GM18951 (cell line): Measurements from ENCODE around the gene CNMD.
"Not testable (repeated sequence)": the region's sequence is repeated elsewhere in the genome, so short reads cannot be mapped to it uniquely, and the experiment has no call there.

Experiments
- POLR2A ChIP-seq: IDR thresholded peaks from 4 replicates; pipeline ENCODE4 v1.6.1; 2011; ENCODE audit warnings: mild to moderate bottlenecking; ENCODE audit not compliant: insufficient read length, insufficient read depth; ENCODE audit errors: extremely low read depth
- in situ Hi-C: fragments of 300-500 bp; cut with MboI; formaldehyde crosslinking; loops from one replicate; pipeline ENCODE4 v1.12.0; 2022; ENCODE audit warnings: low sequenced_read_pairs, mixed read lengths, inconsistent platforms; ENCODE audit not compliant: unreplicated experiment

CNMD gene

DNA sequence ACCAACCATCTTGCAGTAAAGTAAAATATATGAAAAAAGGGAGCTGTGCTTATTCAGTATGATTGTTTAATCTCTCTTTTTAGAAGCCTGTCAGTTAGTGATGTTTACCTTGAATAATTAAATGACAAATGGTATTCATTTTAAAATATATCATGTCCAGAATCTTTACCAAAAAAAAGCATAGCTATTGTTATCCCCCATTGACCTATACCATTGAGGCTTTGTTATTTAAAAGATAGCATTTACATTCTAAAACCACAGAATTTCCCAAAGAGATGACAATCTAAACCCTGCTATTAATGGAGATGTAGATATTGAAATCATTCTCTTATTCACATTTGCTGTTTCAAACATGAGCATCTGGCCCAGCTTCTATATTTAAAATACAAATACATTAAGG is 2.2 kb downstream of the CNMD start:
- in situ Hi-C loops: no loop called here
- no peak for TF ChIP-seq POLR2A

DNA sequence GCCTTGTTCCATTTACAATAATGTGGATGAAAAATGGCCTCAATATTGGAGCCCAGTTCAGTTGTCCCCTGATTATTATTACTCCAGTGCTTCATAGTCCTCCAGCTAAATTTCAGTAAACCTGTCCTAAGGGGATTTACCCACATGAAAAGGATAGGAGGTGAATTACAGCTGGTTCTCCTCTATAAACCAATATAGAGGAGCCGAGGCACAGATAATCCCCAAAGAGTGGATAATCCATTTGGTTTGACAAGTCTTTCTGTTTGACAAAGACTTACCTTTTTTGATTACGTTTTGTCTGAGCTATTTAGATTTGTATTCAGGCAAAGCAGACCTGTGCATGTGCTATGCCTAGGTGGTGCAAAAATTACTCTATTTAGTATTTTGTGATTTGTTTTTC is 2.7 kb downstream of the CNMD start:
- in situ Hi-C loops: no loop called here
- no peak for TF ChIP-seq POLR2A

DNA sequence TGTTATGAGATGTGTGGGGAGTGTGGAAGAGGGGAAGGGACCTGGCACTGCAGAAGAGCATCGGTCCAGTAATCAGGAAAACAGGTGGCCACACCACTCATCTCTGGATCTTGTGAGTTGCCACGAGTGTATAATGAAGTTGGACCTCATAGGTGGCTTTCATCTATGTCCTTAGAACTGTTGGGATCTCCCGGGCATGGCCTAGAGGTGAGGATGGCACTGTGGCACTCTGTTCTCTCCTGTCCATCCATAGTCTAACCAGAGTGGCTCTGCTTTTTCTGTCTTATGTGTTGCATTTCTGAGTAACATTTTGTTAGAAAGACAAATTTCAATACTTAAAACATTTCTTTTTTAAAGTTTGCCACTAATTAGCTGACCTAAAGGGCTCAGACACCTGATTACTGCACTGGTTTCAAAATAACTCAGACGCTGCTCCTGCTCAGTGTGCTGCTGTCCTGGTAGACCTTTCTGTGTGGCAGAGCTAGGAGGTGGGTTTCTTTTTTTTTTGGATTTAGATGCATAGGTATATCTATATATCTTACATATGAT is 5.5 kb downstream of the CNMD start:
- in situ Hi-C loops: no loop called here
- no peak for TF ChIP-seq POLR2A

DNA sequence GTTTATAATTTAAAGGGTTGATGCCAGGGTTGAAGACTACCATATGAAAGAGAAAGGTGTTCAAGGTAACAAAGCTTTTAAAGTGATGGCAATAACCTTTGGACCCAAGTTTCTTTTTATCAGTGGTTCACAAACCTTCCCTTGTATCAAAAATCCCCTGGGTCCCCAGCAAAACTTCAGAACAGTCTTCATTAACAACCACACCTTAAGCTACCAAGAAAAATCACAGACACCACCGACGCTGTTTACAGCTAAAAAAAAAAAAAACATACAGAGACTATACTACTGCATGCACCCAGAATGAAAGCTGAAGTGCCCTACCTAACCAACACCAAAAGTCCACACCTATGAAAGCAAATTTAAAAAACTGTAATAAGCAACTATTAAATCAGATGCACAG is 13.4 kb downstream of the CNMD start:
- TF ChIP-seq POLR2A: no peak
- in situ Hi-C loops: no loop called here

DNA sequence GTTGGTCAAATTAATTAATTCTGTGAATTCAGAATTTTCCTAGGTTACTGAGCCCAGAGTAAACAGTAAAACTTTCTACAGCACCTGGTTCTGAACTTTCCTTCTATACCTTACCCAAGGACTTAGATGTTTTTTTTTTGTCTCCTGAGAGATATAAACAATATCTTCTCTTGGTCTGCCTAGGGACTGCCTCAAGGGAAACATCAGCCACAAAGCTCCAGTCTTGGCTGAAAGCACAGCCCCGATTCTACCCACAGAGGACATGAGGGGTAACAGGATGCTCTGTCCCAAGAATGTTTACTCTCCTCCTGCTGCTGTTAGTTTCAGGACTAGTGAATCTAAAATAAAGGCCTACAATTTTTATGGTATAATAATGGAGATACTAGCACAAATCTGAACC is 14.3 kb downstream of the CNMD start:
- TF ChIP-seq POLR2A: no peak
- in situ Hi-C loops: no loop called here

DNA sequence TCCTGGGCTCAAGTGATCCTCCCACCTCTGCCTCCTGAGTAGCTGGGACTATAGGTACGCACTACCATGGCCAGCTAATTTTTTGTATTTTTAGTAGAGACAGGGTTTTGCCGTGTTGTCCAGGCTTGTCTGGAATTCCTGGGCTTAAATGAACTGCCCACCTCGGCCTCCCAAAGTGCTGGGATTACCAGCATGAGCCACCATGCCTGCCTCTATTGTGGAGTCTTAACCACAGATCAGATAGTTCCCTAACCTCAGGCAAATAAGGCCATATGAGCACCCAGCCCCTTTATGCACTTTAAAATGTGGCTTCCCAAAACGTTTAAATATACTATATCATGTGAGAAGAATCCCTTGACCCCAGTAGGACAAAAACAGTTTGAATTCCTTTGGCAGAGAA is 16.4 kb downstream of the CNMD start:
- in situ Hi-C loops: no loop called here
- TF ChIP-seq POLR2A: no peak

DNA sequence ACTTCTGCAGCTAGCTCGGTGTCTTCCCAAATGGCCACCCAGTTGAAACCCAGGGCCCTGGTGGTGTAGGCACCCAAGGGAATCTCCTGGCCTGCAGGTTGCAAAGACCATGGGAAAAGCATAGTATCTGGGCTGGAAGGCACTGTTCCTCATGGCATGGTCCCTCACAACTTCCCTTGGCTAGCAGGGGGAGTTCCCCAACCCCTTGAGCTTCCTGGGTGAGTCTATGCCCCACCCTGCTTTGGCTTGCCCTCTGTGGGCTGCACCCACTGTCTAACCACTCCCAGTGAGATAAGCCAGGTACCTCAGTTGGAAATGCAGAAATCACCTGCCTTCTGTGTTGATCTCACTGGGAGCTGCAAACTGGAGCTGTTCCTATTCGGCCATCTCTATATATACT is 18.3 kb downstream of the CNMD start:
- in situ Hi-C loops: not testable (repeated sequence)

DNA sequence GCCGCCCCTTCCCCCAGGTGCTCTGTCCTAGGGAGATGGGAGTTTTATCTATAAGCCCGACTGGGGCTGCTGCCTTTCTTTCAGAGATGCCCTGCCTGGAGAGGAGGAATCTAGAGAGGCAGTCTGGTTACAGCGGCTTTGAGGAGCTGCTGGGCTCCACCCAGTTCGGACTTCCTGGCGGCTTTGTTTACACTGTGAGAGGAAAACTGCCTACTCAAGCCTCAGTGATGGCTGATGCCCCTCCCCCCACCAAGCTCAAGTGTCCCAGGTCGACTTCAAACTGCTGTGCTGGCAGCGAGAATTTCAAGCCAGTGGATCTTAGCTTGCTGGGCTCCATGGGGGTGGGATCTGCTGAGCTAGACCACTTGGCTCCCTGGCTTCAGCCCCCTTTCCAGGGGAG is 18.7 kb downstream of the CNMD start:
- in situ Hi-C loops: not testable (repeated sequence)

DNA sequence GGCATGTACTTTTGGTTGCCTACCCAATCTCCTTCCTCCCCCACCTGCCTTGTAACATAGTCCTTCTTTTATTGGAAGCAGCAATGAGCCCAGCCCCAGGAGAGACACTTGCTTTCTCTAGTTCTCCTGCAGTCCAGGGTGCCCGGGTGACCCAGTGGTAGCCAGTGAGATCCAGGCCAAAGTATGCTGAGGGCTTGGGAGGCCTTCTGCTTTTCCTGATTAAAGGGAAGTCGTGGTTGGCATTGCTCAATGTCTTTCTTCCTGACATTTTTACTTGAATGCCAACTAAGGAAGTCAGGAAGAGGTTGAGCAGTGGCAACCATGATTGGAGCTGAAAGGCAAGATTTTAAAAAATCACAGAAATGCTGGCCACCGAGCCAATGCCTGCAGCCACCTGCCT is 25.7 kb downstream of the CNMD start:
- in situ Hi-C loops: no loop called here
- TF ChIP-seq POLR2A: no peak

DNA sequence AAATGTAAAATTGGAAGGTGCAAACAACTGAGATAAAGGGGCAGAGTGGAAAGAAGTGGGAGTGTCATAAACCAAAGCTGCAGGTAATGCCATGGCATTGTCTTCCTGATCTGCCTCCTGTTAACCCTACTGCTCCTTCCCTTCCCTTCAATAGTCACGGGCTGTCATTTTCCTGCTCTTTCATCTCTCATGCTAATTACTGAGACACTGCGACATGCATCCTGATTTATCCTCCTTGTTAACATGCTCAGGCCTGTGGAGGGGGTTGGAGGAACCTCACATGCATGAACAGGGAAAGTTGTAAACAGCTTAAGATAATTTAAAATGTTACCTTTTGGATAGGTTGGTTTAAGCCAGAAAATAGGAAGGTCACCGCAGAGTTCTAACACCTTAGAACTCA is 27.2 kb downstream of the CNMD start:
- in situ Hi-C loops: no loop called here
- TF ChIP-seq POLR2A: no peak

DNA sequence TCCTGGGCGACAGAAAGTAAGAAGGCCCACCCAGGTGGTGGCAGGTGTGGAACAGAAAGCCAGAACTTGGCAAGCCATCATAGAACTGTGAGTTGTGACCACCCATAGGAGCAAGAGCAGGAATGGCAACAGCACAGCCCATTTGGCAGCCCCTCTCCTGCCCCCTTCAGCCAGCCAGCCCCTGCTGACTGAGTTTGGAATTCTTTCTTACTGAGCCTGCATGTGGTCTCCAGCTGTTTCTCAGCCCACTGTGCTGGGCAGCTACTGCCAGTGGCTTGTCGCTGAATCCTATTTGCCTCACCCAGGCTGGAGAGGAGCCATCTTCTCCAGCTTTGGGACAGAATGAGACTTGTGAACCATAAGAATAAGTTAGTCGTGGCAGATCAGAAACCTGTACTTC is 28.3 kb downstream of the CNMD start:
- in situ Hi-C loops: no loop called here
- TF ChIP-seq POLR2A: no peak

DNA sequence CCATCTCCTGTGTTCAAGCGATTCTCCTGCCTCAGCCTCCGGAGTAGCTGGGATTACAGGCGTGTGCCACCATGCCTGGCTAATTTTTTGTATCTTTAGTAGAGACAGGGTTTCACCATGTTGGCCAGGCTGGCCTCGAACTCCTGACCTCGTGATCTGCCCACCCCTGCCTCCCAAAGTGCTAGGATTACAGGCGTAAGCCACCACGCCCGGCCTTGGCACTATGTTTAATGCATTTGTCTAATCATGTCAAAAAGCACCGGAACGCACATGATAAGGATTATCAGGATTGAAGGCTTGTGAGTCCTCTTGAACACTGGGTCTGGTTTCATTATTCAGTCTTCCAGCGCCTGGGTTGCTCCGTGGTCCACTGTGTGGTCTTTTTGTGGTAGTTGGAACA is 31.4 kb downstream of the CNMD start:
- in situ Hi-C loops: not testable (repeated sequence)

DNA sequence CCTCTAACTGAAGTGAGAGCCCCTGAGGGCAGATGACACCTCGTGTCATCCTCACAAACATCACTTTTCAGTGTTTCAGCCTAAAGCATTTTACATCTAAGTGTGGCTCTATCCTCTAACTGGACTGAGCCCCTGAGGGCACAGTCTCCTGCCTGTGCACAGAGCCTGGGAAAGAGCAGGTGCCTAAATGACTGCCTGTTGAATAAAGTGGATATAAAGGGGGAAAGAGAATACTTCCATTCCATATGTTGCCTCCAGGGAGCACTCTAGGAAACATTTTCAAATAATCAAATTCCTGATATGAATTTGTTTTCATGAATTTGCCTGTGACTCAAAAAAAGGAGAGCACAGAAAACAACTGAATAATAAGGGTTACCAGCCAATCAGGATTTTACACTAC is 32.2 kb downstream of the CNMD start:
- in situ Hi-C loops: no loop called here
- no peak for TF ChIP-seq POLR2A

DNA sequence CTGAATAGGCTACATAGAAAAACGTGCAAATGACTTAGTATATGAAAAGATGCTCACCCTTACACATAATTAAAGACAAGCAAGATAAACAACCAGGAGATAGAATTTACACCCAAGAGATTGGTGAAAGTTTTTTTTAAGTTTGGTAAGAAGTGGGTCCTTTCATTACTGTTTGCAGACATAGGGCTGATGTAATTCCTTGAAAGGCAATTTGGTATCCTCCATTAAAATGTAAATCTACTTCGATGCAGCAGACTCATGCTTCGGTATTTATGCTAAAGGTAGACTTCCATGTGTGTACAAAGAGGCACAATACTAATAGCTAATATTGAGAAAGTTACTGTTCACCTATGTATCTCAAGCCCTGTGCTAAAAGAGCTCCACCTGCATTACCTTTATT is 33.5 kb downstream of the CNMD start:
- in situ Hi-C loops: no loop called here
- no peak for TF ChIP-seq POLR2A

DNA sequence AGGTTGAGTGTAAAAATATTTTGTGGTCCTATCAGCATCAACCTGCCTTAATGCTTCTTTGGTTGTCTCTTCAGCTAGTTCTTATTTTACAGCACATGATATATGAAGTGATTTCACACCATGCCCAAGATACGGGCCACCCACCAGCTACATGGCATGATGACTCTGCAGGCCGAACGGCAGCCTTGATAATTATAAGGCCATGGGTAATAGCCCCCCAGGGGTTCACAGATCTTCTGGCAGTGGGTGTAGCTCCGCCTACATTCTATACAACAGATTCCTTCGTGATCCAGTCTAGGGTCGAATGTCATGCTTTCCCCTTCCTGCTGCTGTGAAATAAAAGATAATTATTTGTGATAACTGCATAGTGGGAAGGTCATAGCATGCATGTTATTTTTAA is 36.1 kb downstream of the CNMD start:
- no peak for TF ChIP-seq POLR2A
- in situ Hi-C loops: no loop called here
